ENCODE results near the gene ARID1B. TPM values are rescaled to one million over a fixed set of nuclear protein-coding genes. Genes with fewer than 3 reads are reported as not detected.
A peak's percentile ranks its signal among the peaks of the same experiment; 100 is the strongest.

ARID1B gene
- total RNA-seq, 1 experiment from 2014 or later, result 35.6 TPM

GRCh38 chr6:156740604-156741003 lies 36.6 kb upstream of the ARID1B start:
- TF ChIP-seq CBX3 (IDR thresholded peaks at IDR 0.05; ENCODE audit: low read depth), result peak; percentile 54; the same call in 1 of the 2 replicates
- no peak for TF ChIP-seq CTCF (IDR thresholded peaks at IDR 0.05 in 2 of 3, conservative IDR thresholded peaks at IDR 0.05 in 1 of 3; ENCODE audit: borderline replicate concordance in 1 of 3, insufficient read depth in 1 of 3, low read depth in 2 of 3, low read length in 2 of 3)
- Histone ChIP-seq H4K20me1 (ENCODE audit: insufficient read depth) (no peaks in the 10 kb centered on the region), H3K9me3 (ENCODE audit: control insufficient read depth in 1 of 2, insufficient read depth in 1 of 2, low read depth in 1 of 2, low read length in 2 of 2) (peaks cover 6 to 8% of the 10 kb centered on the region in 2 experiments; a peak in 2 of 4 replicates), H3K4me3 (replicated peaks in 1 of 2; ENCODE audit: low read depth in 1 of 2, low read length in 2 of 2) (no peak overlapping the region), H3K4me2 (ENCODE audit: low read length) (no peak overlapping the region), H2AFZ (ENCODE audit: low read depth, low read length, poor library complexity, severe bottlenecking) (no peak overlapping the region), H3K27ac (ENCODE audit: low read depth, low read length) (no peak overlapping the region), H3K9ac (ENCODE audit: low read length) (no peak overlapping the region), H3K27me3 (ENCODE audit: insufficient read depth, low read length) (no peaks in the 10 kb centered on the region), H3K79me2 (ENCODE audit: insufficient read depth, low read length) (no peaks in the 10 kb centered on the region), H3K36me3 (ENCODE audit: control insufficient read depth in 1 of 2, insufficient read depth in 2 of 2, low read length in 2 of 2) (no peaks in the 10 kb centered on the region), H3K9me2 (ENCODE audit: insufficient read depth) (no peaks in the 10 kb centered on the region), H3K4me1 (ENCODE audit: control insufficient read depth in 1 of 2, insufficient read depth in 2 of 2, low read length in 2 of 2) (no peaks in the 10 kb centered on the region)
- POLR2A ChIA-PET, result no interaction called here
- CTCF ChIA-PET, result no interaction called here
- no peak for DNase-seq (ENCODE audit: low read depth, low spot score)
- intact Hi-C loops (cut with micrococcal nuclease), result no loop called here
- BruUV-seq (replicated peaks), result no TSS peak
- no peak for ATAC-seq
- RAD21 ChIA-PET (ENCODE audit: low non-redundant PET in 1 of 2, low total read pairs in 2 of 2, uncharacterized antibody in 2 of 2, unreplicated experiment in 2 of 2), result no interaction called here

- ChIA-PET CTCF (no interaction called here), RAD21 (ENCODE audit: low non-redundant PET in 1 of 2, low total read pairs in 2 of 2, uncharacterized antibody in 2 of 2, unreplicated experiment in 2 of 2) (no interaction called here), POLR2A (no interaction called here)
- no peaks in the 10 kb centered on the region for H3K36me3 ChIP-seq (ENCODE audit: control insufficient read depth in 1 of 2, insufficient read depth in 2 of 2, low read length in 2 of 2)
- H3K79me2 ChIP-seq (ENCODE audit: insufficient read depth, low read length), result no peaks in the 10 kb centered on the region
- H3K9me3 ChIP-seq (ENCODE audit: control insufficient read depth in 1 of 2, insufficient read depth in 1 of 2, low read depth in 1 of 2, low read length in 2 of 2), result peaks cover 6 to 8% of the 10 kb centered on the region in 2 experiments; a peak in 2 of 4 replicates
- H3K4me1 ChIP-seq (ENCODE audit: control insufficient read depth in 1 of 2, insufficient read depth in 2 of 2, low read length in 2 of 2), result no peaks in the 10 kb centered on the region
- DNase-seq (ENCODE audit: low read depth, low spot score) (no peak), ATAC-seq (no peak)
- H2AFZ ChIP-seq (ENCODE audit: low read depth, low read length, poor library complexity, severe bottlenecking), result no peak overlapping the region
- no peak overlapping the region for H3K4me2 ChIP-seq (ENCODE audit: low read length)
- no peaks in the 10 kb centered on the region for H3K27me3 ChIP-seq (ENCODE audit: insufficient read depth, low read length)
- intact Hi-C loops (cut with micrococcal nuclease), result no loop called here
- H3K9ac ChIP-seq (ENCODE audit: low read length), result no peak overlapping the region
- no peak overlapping the region for H3K27ac ChIP-seq (ENCODE audit: low read depth, low read length)
- no TSS peak for BruUV-seq (replicated peaks)
- no peaks in the 10 kb centered on the region for H3K9me2 ChIP-seq (ENCODE audit: insufficient read depth)
- no peak overlapping the region for H3K4me3 ChIP-seq (replicated peaks in 1 of 2; ENCODE audit: low read depth in 1 of 2, low read length in 2 of 2)
- H4K20me1 ChIP-seq (ENCODE audit: insufficient read depth), result no peaks in the 10 kb centered on the region
- TF ChIP-seq EZH2 (IDR thresholded peaks at IDR 0.05) (no peak), ZFX (IDR thresholded peaks at IDR 0.05) (no peak), SIN3A (IDR thresholded peaks at IDR 0.05; ENCODE audit: low read depth) (no peak), POLR2A (IDR thresholded peaks at IDR 0.05; ENCODE audit: borderline replicate concordance, extremely low read depth, insufficient read depth, insufficient read length) (no peak), RAD21 (IDR thresholded peaks at IDR 0.05; ENCODE audit: low read depth) (no peak), CBX3 (IDR thresholded peaks at IDR 0.05; ENCODE audit: low read depth) (no peak), ELF1 (IDR thresholded peaks at IDR 0.05; ENCODE audit: borderline replicate concordance, low read depth) (no peak), EZH2phosphoT487 (IDR thresholded peaks at IDR 0.05; ENCODE audit: borderline replicate concordance) (no peak), POLR2AphosphoS5 (IDR thresholded peaks at IDR 0.05; ENCODE audit: low read depth, low read length) (no peak), CEBPB (IDR thresholded peaks at IDR 0.05; ENCODE audit: low read depth) (no peak), TCF7L2 (IDR thresholded peaks at IDR 0.05; ENCODE audit: borderline replicate concordance, extremely low read depth, insufficient read depth, insufficient read length) (no peak), CTCF (IDR thresholded peaks at IDR 0.05 in 2 of 3, conservative IDR thresholded peaks at IDR 0.05 in 1 of 3; ENCODE audit: borderline replicate concordance in 1 of 3, insufficient read depth in 1 of 3, low read depth in 2 of 3, low read length in 2 of 3) (no peak), EGR1 (IDR thresholded peaks at IDR 0.05; ENCODE audit: low read depth) (no peak), JUND (IDR thresholded peaks at IDR 0.05) (no peak), YY1 (IDR thresholded peaks at IDR 0.05; ENCODE audit: extremely low read depth, insufficient replicate concordance, low read depth, low read length) (no peak), SP1 (IDR thresholded peaks at IDR 0.05; ENCODE audit: low read depth) (no peak), FOSL1 (IDR thresholded peaks at IDR 0.05; ENCODE audit: low read depth) (no peak)
These were observed 35.7 kb upstream of the ARID1B start for GRCh38 chr6:156741287-156742073.
